ENCODE measurements around the gene FXYD5. TPM values are rescaled to one million over a fixed set of nuclear protein-coding genes. Genes with fewer than 3 reads are reported as not detected.
A peak's percentile ranks its signal among the peaks of the same experiment; 100 is the strongest.
"Not testable (repeated sequence)": the region's sequence is repeated elsewhere in the genome, so short reads cannot be mapped to it uniquely, and the experiment has no call there.

Gene FXYD5
- total RNA-seq, 1 donor from 2014 or later, result 271 TPM

- no peaks in the 10 kb centered on the region for H3K9me3 Mint-ChIP-seq
- H3K27me3 Mint-ChIP-seq (ENCODE audit: low read depth), result peaks cover 24% of the 10 kb centered on the region
- H3K4me1 Mint-ChIP-seq (ENCODE audit: low read depth), result peaks cover 21% of the 10 kb centered on the region
- no peak overlapping the region for H3K27ac Mint-ChIP-seq
- H3K4me3 Mint-ChIP-seq (ENCODE audit: low read depth), result no peak overlapping the region
- no peak for DNase-seq (ENCODE audit: low spot score)
- intact Hi-C loops (cut with micrococcal nuclease), result loop anchor here (5.0 kb wide), 1 partner anchor 123 kb away; the partner anchor contains the start of gene USF2
- no peaks in the 10 kb centered on the region for H3K36me3 Mint-ChIP-seq (ENCODE audit: low read depth)
Observed at GRCh38 chr19:35144259-35144599, 10.3 kb upstream of the FXYD5 start.

DNA sequence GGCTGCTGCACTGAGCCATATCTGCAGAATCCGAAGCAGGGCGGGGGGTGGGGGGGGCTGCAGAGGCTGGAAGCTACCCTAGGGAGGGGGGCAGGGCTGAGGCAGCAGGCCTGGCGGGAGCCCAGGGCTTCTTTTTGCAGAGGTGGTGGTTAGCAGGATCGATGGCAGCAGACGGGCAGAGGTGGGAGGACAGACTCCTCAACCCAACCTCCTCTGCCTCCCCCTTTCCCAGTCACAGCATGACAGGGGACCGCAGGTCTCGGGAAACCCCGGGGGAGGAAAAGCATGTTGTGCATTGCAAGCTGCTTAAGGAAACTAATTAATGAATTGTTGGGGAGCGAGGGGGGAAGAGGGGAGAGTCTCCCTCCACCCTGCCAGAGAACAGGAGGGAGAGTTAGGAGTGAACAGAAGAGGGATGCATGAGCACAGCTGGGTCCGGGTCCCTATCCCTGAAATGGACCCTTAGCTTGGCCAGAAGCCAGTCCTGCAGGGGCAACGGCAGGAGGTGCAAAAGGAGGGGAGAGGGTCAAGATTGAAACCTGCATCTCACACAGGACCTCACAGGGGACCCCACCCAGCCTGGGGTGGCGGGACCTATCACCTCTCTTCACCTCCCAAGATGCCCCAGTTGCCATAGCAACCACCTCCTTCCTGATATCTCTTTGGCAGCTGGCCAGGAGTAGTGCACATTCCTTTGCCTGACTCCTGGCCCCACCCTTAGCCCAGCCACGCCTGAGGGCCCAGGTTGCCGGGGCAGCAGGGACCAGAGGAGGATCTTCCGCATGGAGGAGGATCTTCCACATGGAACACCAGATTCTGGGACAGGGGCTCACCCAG, 9.7 kb upstream of the FXYD5 start:
- Mint-ChIP-seq H3K9me3 (no peaks in the 10 kb centered on the region), H3K27me3 (ENCODE audit: low read depth) (peaks cover 24% of the 10 kb centered on the region), H3K4me3 (ENCODE audit: low read depth) (no peak overlapping the region), H3K4me1 (ENCODE audit: low read depth) (peaks cover 21% of the 10 kb centered on the region), H3K36me3 (ENCODE audit: low read depth) (no peaks in the 10 kb centered on the region), H3K27ac (no peak overlapping the region)
- intact Hi-C loops (cut with micrococcal nuclease), result loop anchor here (5.0 kb wide), 1 partner anchor 122 kb away; the partner anchor contains the start of gene USF2
- DNase-seq (ENCODE audit: low spot score), result no peak

DNA sequence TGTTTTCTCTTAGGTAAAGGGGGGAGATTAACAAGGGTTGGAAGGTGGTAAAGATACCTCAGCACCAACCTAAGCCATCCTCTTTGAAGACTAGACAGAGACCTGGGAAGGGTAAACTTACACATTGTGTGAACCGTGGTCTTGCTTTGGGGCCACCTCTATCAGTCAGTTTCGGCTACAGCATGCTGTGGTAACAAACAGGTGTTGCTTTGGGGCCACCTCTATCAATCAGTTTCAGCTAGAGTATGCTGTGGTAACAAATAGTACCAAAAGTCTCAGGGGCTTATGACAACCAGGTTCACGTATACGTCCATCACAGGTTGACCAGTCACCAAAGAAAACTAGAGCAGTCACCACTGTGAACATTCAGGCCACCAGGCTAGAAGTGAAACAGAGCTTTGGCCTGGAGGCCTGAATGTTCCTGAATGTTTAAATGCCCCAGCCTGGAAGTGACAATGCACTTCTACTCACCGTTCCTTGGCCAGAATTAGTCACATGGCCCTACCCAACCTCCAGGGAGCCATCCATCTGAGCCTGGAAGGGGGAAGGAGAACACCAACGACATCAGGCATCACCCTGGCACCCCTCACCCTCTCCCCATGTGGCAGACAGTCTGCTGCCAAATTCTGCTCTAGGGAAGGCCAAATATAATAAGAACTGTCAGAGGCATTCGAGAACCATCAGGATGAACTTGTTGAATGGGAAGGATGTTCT, 7.6 kb upstream of the FXYD5 start:
- Mint-ChIP-seq H3K9me3 (no peaks in the 10 kb centered on the region), H3K4me3 (ENCODE audit: low read depth) (no peak overlapping the region), H3K27ac (no peak overlapping the region), H3K36me3 (ENCODE audit: low read depth) (no peaks in the 10 kb centered on the region), H3K4me1 (ENCODE audit: low read depth) (peaks cover 11% of the 10 kb centered on the region), H3K27me3 (ENCODE audit: low read depth) (peaks cover 16% of the 10 kb centered on the region)
- intact Hi-C loops (cut with micrococcal nuclease), result no loop called here
- DNase-seq (ENCODE audit: low spot score), result no peak

GRCh38 chr19:35149463-35149862, 5.1 kb upstream of the FXYD5 start:
- intact Hi-C loops (cut with micrococcal nuclease), result no loop called here
- H3K4me3 Mint-ChIP-seq (ENCODE audit: low read depth), result no peak overlapping the region
- H3K9me3 Mint-ChIP-seq, result no peaks in the 10 kb centered on the region
- peaks cover 10% of the 10 kb centered on the region for H3K27me3 Mint-ChIP-seq (ENCODE audit: low read depth)
- no peak overlapping the region for H3K27ac Mint-ChIP-seq
- no peak for DNase-seq (ENCODE audit: low spot score)
- no peaks in the 10 kb centered on the region for H3K36me3 Mint-ChIP-seq (ENCODE audit: low read depth)
- H3K4me1 Mint-ChIP-seq (ENCODE audit: low read depth), result peaks cover 15% of the 10 kb centered on the region

DNA sequence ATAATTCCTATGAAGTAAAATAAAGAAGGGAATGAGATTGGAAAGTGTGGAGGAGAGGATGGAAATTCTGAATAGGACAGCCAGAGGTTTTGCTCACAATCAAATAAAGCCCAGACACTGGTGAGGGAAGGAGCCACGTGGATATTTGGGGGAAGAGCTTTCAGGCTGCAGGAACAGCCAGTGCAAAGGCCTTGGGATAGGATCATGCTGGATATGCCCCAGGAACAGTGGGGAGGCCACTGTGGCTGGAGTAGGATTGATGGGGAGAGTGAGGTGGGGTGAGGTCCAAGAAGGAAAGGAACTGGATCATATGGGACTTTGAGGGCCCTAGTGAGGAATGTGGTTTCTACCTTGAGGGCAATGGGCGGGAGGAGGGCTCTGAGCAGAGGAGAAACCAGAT, 4.1 kb upstream of the FXYD5 start:
- peaks cover 15% of the 10 kb centered on the region for H3K4me1 Mint-ChIP-seq (ENCODE audit: low read depth)
- intact Hi-C loops (cut with micrococcal nuclease), result no loop called here
- DNase-seq (ENCODE audit: low spot score), result no peak
- no peak overlapping the region for H3K4me3 Mint-ChIP-seq (ENCODE audit: low read depth)
- H3K9me3 Mint-ChIP-seq, result no peaks in the 10 kb centered on the region
- peaks cover 7% of the 10 kb centered on the region for H3K27me3 Mint-ChIP-seq (ENCODE audit: low read depth)
- H3K36me3 Mint-ChIP-seq (ENCODE audit: low read depth), result peaks cover 8% of the 10 kb centered on the region
- H3K27ac Mint-ChIP-seq, result no peak overlapping the region

GRCh38 chr19:35151273-35152065, 3.1 kb upstream of the FXYD5 start:
- no peak overlapping the region for H3K4me3 Mint-ChIP-seq (ENCODE audit: low read depth)
- no peak for DNase-seq (ENCODE audit: low spot score)
- peaks cover 24% of the 10 kb centered on the region for H3K4me1 Mint-ChIP-seq (ENCODE audit: low read depth)
- peaks cover 19% of the 10 kb centered on the region for H3K36me3 Mint-ChIP-seq (ENCODE audit: low read depth)
- intact Hi-C loops (cut with micrococcal nuclease), result no loop called here
- no peaks in the 10 kb centered on the region for H3K9me3 Mint-ChIP-seq
- H3K27me3 Mint-ChIP-seq (ENCODE audit: low read depth), result peaks cover 6% of the 10 kb centered on the region
- H3K27ac Mint-ChIP-seq, result no peak overlapping the region

- peaks cover 35% of the 10 kb centered on the region for H3K36me3 Mint-ChIP-seq (ENCODE audit: low read depth)
- H3K27me3 Mint-ChIP-seq (ENCODE audit: low read depth); DNase-seq (ENCODE audit: low spot score); H3K9me3 Mint-ChIP-seq; intact Hi-C loops (cut with micrococcal nuclease): not testable (repeated sequence)
- peak overlapping the region; percentile 30 for H3K27ac Mint-ChIP-seq
- peaks cover 34% of the 10 kb centered on the region for H3K4me1 Mint-ChIP-seq (ENCODE audit: low read depth)
- H3K4me3 Mint-ChIP-seq (ENCODE audit: low read depth), result peak overlapping the region; percentile 68
Observed at GRCh38 chr19:35153129-35153522, 1.4 kb upstream of the FXYD5 start.

GRCh38 chr19:35153701-35154524, 622 bp upstream of the FXYD5 start:
- Mint-ChIP-seq H3K4me1 (ENCODE audit: low read depth) (peaks cover 37% of the 10 kb centered on the region), H3K27me3 (ENCODE audit: low read depth) (peaks cover 6% of the 10 kb centered on the region), H3K9me3 (no peaks in the 10 kb centered on the region), H3K27ac (peak overlapping the region; percentile 100), H3K36me3 (ENCODE audit: low read depth) (peaks cover 43% of the 10 kb centered on the region), H3K4me3 (ENCODE audit: low read depth) (peak overlapping the region; percentile 100)
- intact Hi-C loops (cut with micrococcal nuclease), result loop anchor here (2.0 kb wide), 2 partner anchors 53 to 115 kb away; partner anchors contain the start of gene USF2
- peak; percentile 63 for DNase-seq (ENCODE audit: low spot score)

DNA sequence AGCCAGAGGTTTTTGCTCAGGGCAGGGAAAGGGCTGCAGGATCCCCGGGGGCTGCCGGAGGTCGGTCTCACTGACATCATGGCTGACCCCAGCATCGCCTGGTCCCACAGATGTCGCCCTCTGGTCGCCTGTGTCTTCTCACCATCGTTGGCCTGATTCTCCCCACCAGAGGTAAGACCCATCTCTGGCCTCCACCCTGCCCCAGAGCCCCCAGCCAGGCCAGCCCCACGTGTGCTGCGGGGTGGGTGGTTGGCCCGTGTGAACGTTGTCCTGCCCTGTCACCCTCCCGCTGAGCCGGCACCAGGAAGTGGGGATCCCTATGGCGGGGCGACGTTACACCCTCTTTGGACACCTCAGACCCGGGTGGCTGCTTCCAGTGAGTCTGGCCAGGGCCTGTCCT, 906 bp downstream of the FXYD5 start:
- Mint-ChIP-seq H3K27ac (peak overlapping the region; percentile 100), H3K36me3 (ENCODE audit: low read depth) (peaks cover 58% of the 10 kb centered on the region), H3K27me3 (ENCODE audit: low read depth) (peaks cover 6% of the 10 kb centered on the region), H3K4me3 (ENCODE audit: low read depth) (peak overlapping the region; percentile 100), H3K9me3 (no peaks in the 10 kb centered on the region), H3K4me1 (ENCODE audit: low read depth) (peaks cover 35% of the 10 kb centered on the region)
- DNase-seq (ENCODE audit: low spot score), result no peak
- intact Hi-C loops (cut with micrococcal nuclease), result loop anchor here (2.0 to 5.0 kb wide), 3 partner anchors 51 to 192 kb away; partner anchors contain the start of genes FFAR1 and USF2

DNA sequence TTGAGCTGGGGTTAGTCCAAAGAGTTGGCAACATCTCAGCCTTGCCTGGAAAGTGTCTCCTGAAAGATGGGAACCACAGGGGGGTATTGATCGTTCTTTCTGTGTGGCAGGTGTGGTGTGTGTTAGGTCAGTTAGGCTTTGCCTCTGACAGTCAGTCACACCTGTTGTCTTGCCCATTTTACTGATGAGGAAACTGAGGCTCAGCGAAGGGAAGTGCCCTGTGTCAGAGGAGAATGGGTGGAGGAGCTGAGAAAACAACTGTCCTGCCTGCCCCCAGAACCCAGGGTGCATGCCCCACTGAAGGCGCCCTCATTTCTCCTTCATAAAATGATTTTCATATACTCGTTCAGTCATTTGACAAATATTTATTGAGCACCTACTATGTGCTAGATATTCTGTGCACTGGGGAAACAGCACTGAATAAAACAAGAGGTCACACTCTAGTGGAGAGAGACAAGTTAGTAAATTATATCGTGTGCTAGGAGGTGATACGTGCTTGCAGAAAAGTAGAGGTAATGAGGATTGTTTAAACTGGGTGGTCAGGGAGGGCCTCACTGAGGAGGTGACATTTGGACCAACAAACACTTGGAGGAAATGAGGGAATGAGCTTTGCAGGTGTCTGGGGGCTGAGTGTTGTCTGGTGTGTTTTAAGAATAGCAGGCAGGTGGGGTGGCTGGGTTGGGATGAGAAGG, 1.6 kb downstream of the FXYD5 start:
- Mint-ChIP-seq H3K4me1 (ENCODE audit: low read depth) (peaks cover 36% of the 10 kb centered on the region), H3K4me3 (ENCODE audit: low read depth) (peak overlapping the region; percentile 100), H3K27ac (peak overlapping the region; percentile 100), H3K36me3 (ENCODE audit: low read depth) (peaks cover 65% of the 10 kb centered on the region), H3K9me3 (peaks cover under 1% of the 10 kb centered on the region), H3K27me3 (ENCODE audit: low read depth) (peaks cover 6% of the 10 kb centered on the region)
- intact Hi-C loops (cut with micrococcal nuclease), result loop anchor here (2.0 to 5.0 kb wide), 3 partner anchors 51 to 191 kb away; partner anchors contain the start of genes FFAR1 and USF2
- no peak for DNase-seq (ENCODE audit: low spot score)

GRCh38 chr19:35156673-35157014, 2.1 kb downstream of the FXYD5 start:
- Mint-ChIP-seq H3K36me3 (ENCODE audit: low read depth) (peaks cover 70% of the 10 kb centered on the region), H3K27ac (peak overlapping the region; percentile 100), H3K4me1 (ENCODE audit: low read depth) (peaks cover 36% of the 10 kb centered on the region), H3K9me3 (peaks cover 6% of the 10 kb centered on the region), H3K4me3 (ENCODE audit: low read depth) (peak overlapping the region; percentile 100), H3K27me3 (ENCODE audit: low read depth) (peaks cover 6% of the 10 kb centered on the region)
- DNase-seq (ENCODE audit: low spot score), result no peak
- intact Hi-C loops (cut with micrococcal nuclease), result loop anchor here (5.0 kb wide), 1 partner anchor 191 kb away; the partner anchor contains the start of gene FFAR1

Measured in activated T-helper 2 cell treated with anti-CD3 and anti-CD28 coated beads, Interferon-gamma antibody, Interleukin-2, Interleukin-4, amounts not matched to agents 10 μg/mL and 5 μg/mL and 100 μg/mL, durations not matched to agents 14 hours and 24 hours and 36 hours (primary cell).